Neural progenitor cell (in vitro differentiated cells): ENCODE results near the gene WDR37.

Source experiments
- EZH2 ChIP-seq: fragments of 200-600 bp; sonication (generic); IDR thresholded peaks from 2 replicates; pipeline ENCODE4 v1.6.1; 2017; ENCODE audit warnings: antibody characterized with exemption, mild to moderate bottlenecking, moderate library complexity
- EZH2phosphoT487 ChIP-seq: fragments of 200-600 bp; sonication (generic); IDR thresholded peaks from 2 replicates; pipeline ENCODE4 v1.6.1; 2017; ENCODE audit warnings: antibody characterized with exemption
- TF ChIP-seq, protein P1 (sequence below): fragments of 200-600 bp; sonication (generic); IDR thresholded peaks from 2 replicates; pipeline ENCODE4 v1.5.1; 2017; ENCODE audit warnings: antibody characterized with exemption, mild to moderate bottlenecking

DNA sequence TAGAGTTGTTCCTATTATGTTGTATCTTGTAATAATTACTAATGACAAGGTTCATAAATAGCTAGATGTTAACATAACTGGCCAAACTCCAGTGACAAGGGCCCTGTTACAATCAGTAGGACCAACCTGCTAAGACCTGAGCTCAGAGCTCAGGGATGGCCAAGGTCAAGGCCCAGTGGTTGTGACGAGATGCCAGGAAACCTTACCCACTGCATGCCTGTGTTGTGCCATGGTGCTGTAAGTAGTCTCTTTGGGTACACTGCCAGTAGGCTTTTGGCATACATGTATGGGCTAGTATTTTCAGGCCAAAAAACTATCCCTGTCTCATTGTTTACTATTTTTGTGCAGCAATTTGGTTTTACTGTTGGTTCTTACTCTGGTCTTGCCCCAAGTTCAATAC, 22.6 kb upstream of the WDR37 start:
- TF ChIP-seq, protein P1, sequence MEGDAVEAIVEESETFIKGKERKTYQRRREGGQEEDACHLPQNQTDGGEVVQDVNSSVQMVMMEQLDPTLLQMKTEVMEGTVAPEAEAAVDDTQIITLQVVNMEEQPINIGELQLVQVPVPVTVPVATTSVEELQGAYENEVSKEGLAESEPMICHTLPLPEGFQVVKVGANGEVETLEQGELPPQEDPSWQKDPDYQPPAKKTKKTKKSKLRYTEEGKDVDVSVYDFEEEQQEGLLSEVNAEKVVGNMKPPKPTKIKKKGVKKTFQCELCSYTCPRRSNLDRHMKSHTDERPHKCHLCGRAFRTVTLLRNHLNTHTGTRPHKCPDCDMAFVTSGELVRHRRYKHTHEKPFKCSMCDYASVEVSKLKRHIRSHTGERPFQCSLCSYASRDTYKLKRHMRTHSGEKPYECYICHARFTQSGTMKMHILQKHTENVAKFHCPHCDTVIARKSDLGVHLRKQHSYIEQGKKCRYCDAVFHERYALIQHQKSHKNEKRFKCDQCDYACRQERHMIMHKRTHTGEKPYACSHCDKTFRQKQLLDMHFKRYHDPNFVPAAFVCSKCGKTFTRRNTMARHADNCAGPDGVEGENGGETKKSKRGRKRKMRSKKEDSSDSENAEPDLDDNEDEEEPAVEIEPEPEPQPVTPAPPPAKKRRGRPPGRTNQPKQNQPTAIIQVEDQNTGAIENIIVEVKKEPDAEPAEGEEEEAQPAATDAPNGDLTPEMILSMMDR: no peak
- TF ChIP-seq EZH2phosphoT487: no peak
- no peak for TF ChIP-seq EZH2
